Tibial nerve (tissue), 4 donors: ENCODE results near the gene MAPKAP1.

Source experiments
- CTCF ChIP-seq, 5 experiments: fragments of 200-600 bp in 3 of 5; fragments of 450-650 bp in 2 of 5; sonication (generic) in 3 of 5; IDR thresholded peaks; one replicate each; pipeline ENCODE4 v1.5.1; 2016 to 2019; ENCODE audit warnings: antibody characterized with exemption in 5 of 5, mild to moderate bottlenecking in 3 of 5, moderate library complexity in 2 of 5
- EP300 ChIP-seq, 2 donors: sonication (generic); formaldehyde crosslinking; IDR thresholded peaks; one replicate each; pipeline ENCODE4 v1.6.1; 2017; ENCODE audit warnings: antibody characterized with exemption in 2 of 2, mild to moderate bottlenecking in 1 of 2
- POLR2A ChIP-seq, 2 donors: fragments of 450-650 bp; IDR thresholded peaks; one replicate each; pipeline ENCODE4 v1.6.1; 2017; ENCODE audit warnings: antibody characterized with exemption in 2 of 2, mild to moderate bottlenecking in 2 of 2, moderate library complexity in 2 of 2

- TF ChIP-seq POLR2A (IDR thresholded peaks at IDR 0.05): no peak
- TF ChIP-seq CTCF (IDR thresholded peaks at IDR 0.05): peak; percentile 60 to 92 (median 83)
- no peak for TF ChIP-seq EP300 (IDR thresholded peaks at IDR 0.05)
Observed at GRCh38 chr9:125407974-125408900, 298.8 kb downstream of the MAPKAP1 start.
